Bronchial epithelial cell (primary cell): ENCODE data around the gene ATP5ME. TPM values are rescaled to one million over a fixed set of nuclear protein-coding genes. Genes with fewer than 3 reads are reported as not detected.
"Not testable (repeated sequence)": the region's sequence is repeated elsewhere in the genome, so short reads cannot be mapped to it uniquely, and the experiment has no call there.

Experiments
- DNase-seq: peaks from one replicate; pipeline ENCODE4 v3.0.0-alpha.2; 2010; ENCODE audit warnings: low read depth
- FAIRE-seq: peaks from 2 replicates; lab custom pipeline; 2011; peaks lifted over from hg19 to GRCh38; lab: Jason Lieb, UNC
- H3K27me3 ChIP-seq: 2 replicates; pipeline ENCODE4 v1.5.1; 2011; ENCODE audit warnings: low read length; ENCODE audit not compliant: control insufficient read depth, insufficient read depth
- H3K36me3 ChIP-seq: 2 replicates; pipeline ENCODE4 v1.5.1; 2011; ENCODE audit warnings: low read length; ENCODE audit not compliant: control insufficient read depth, insufficient read depth
- H3K4me3 ChIP-seq: 2 replicates; pipeline ENCODE4 v1.5.1; 2011; ENCODE audit warnings: mild to moderate bottlenecking, low read depth, low read length, control low read depth
- CTCF ChIP-seq: IDR thresholded peaks from 2 replicates; pipeline ENCODE4 v1.5.1; 2011; ENCODE audit warnings: mild to moderate bottlenecking, moderate library complexity, low read length, control low read depth, inconsistent platforms; ENCODE audit not compliant: insufficient read depth, severe bottlenecking
- total RNA-seq: library from RNA; depleted of rRNA; stranded (reverse); fragments of >200 nt; gene quantifications from 2 replicates; pipeline ENCODE4 v1.2.1, GENCODE V29; 2014

Gene ATP5ME
- total RNA-seq, 1 donor from 2014 or later = 70.8 TPM

- no peak for DNase-seq
- TF ChIP-seq CTCF = no peak
- no peak overlapping the region for H3K4me3 ChIP-seq
- no peaks in the 10 kb centered on the region for H3K36me3 ChIP-seq
- no peaks in the 10 kb centered on the region for H3K27me3 ChIP-seq
- no peak for FAIRE-seq
These were observed 38.0 kb downstream of the ATP5ME start for GRCh38 chr4:635851-636627.

GRCh38 chr4:635066-635835, 38.8 kb downstream of the ATP5ME start:
- DNase-seq, FAIRE-seq, H3K27me3 ChIP-seq, H3K4me3 ChIP-seq, H3K36me3 ChIP-seq: not testable (repeated sequence)

GRCh38 chr4:634599-634985, 39.5 kb downstream of the ATP5ME start:
- TF ChIP-seq CTCF = no peak
- Histone ChIP-seq H3K4me3 (no peak overlapping the region), H3K36me3 (no peaks in the 10 kb centered on the region), H3K27me3 (no peaks in the 10 kb centered on the region)
- FAIRE-seq (no peak), DNase-seq (no peak)

- no peak for FAIRE-seq
- no peak for DNase-seq
- no peak for TF ChIP-seq CTCF
- no peaks in the 10 kb centered on the region for H3K36me3 ChIP-seq
- no peaks in the 10 kb centered on the region for H3K27me3 ChIP-seq
- H3K4me3 ChIP-seq = no peak overlapping the region
These were observed 40.0 kb downstream of the ATP5ME start for GRCh38 chr4:633976-634598.

GRCh38 chr4:633406-633805, 40.7 kb downstream of the ATP5ME start:
- Histone ChIP-seq H3K27me3 (no peaks in the 10 kb centered on the region), H3K36me3 (no peaks in the 10 kb centered on the region), H3K4me3 (no peak overlapping the region)
- TF ChIP-seq CTCF = no peak
- FAIRE-seq (no peak), DNase-seq (no peak)

GRCh38 chr4:632926-633325, 41.1 kb downstream of the ATP5ME start:
- no peak for TF ChIP-seq CTCF
- no peak for DNase-seq
- Histone ChIP-seq H3K27me3 (no peaks in the 10 kb centered on the region), H3K36me3 (no peaks in the 10 kb centered on the region), H3K4me3 (no peak overlapping the region)
- FAIRE-seq = no peak
